ENCODE measurements around the gene PHLPP2. TPM values are rescaled to one million over a fixed set of nuclear protein-coding genes. Genes with fewer than 3 reads are reported as not detected.

PHLPP2 gene
- total RNA-seq, 4 donors from 2014 or later, result 50.5 to 98.4 (median 89.6) TPM

GRCh38 chr16:71737501-71737900, 13.0 kb upstream of the PHLPP2 start:
- no peak overlapping the region for H3K4me3 ChIP-seq
- intact Hi-C loops (cut with DNase I; ENCODE audit: low total_unique reads) (no loop called here), in situ Hi-C loops (cut with MboI; ENCODE audit: low pct_ligation_motif_present in 1 of 4, low pct_unique_long_range_greater_than_20kb in 1 of 4, low sequenced_read_pairs in 3 of 4) (no loop called here)
- no peak overlapping the region for H3K27ac ChIP-seq
- no peaks in the 10 kb centered on the region for H3K27me3 ChIP-seq
- no peak for DNase-seq
- H3K9me3 ChIP-seq, result no peaks in the 10 kb centered on the region
- H3K4me1 ChIP-seq, result no peaks in the 10 kb centered on the region
- no peak for TF ChIP-seq POLR2A (IDR thresholded peaks at IDR 0.05)
- TF ChIP-seq POLR2AphosphoS5 (IDR thresholded peaks at IDR 0.05), result no peak
- no peak for TF ChIP-seq EP300 (IDR thresholded peaks at IDR 0.05; ENCODE audit: low read depth)
- TF ChIP-seq, protein P1, sequence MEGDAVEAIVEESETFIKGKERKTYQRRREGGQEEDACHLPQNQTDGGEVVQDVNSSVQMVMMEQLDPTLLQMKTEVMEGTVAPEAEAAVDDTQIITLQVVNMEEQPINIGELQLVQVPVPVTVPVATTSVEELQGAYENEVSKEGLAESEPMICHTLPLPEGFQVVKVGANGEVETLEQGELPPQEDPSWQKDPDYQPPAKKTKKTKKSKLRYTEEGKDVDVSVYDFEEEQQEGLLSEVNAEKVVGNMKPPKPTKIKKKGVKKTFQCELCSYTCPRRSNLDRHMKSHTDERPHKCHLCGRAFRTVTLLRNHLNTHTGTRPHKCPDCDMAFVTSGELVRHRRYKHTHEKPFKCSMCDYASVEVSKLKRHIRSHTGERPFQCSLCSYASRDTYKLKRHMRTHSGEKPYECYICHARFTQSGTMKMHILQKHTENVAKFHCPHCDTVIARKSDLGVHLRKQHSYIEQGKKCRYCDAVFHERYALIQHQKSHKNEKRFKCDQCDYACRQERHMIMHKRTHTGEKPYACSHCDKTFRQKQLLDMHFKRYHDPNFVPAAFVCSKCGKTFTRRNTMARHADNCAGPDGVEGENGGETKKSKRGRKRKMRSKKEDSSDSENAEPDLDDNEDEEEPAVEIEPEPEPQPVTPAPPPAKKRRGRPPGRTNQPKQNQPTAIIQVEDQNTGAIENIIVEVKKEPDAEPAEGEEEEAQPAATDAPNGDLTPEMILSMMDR (IDR thresholded peaks at IDR 0.05), result no peak
- 91 to 98% methylated on average over 5 to 6 of the region's 6 CpGs for WGBS, 2 donors (ENCODE audit: low coverage in 1 of 2)
- H3K36me3 ChIP-seq, result peaks cover 0 to 72% (median 33%) of the 10 kb centered on the region in 4 donors

DNA sequence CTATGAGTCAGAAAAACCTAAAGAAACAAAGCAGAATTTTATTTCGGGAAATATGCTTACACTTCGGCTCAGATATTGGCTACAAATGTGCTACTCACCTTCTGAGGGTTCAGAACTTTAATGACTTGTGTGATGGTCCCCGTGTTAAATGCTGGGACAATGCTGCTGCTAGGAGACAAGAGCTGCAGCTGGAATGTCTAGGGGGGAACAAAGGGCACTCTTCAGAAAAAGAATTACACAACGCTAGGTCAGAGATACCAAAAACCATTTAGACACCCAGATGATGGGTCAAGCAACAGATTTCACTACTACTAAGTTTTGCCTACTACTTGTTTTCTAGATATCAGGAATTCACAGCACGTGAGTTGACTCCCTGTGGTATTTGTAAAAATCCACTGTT, 10.0 kb upstream of the PHLPP2 start:
- Histone ChIP-seq H3K4me1 (no peaks in the 10 kb centered on the region), H3K9me3 (no peaks in the 10 kb centered on the region), H3K4me3 (no peak overlapping the region), H3K36me3 (peaks cover 0 to 64% (median 30%) of the 10 kb centered on the region in 4 donors), H3K27me3 (no peaks in the 10 kb centered on the region), H3K27ac (no peak overlapping the region)
- intact Hi-C loops (cut with DNase I; ENCODE audit: low total_unique reads) (no loop called here), in situ Hi-C loops (cut with MboI; ENCODE audit: low pct_ligation_motif_present in 1 of 4, low pct_unique_long_range_greater_than_20kb in 1 of 4, low sequenced_read_pairs in 3 of 4) (no loop called here)
- 77 to 85% methylated on average over 3 to 5 of the region's 5 CpGs for WGBS, 2 donors (ENCODE audit: low coverage in 1 of 2)
- DNase-seq, result no peak
- TF ChIP-seq POLR2A (IDR thresholded peaks at IDR 0.05), result no peak
- TF ChIP-seq, protein P1 (IDR thresholded peaks at IDR 0.05), result no peak
- no peak for TF ChIP-seq EP300 (IDR thresholded peaks at IDR 0.05; ENCODE audit: low read depth)
- TF ChIP-seq POLR2AphosphoS5 (IDR thresholded peaks at IDR 0.05), result no peak

DNA sequence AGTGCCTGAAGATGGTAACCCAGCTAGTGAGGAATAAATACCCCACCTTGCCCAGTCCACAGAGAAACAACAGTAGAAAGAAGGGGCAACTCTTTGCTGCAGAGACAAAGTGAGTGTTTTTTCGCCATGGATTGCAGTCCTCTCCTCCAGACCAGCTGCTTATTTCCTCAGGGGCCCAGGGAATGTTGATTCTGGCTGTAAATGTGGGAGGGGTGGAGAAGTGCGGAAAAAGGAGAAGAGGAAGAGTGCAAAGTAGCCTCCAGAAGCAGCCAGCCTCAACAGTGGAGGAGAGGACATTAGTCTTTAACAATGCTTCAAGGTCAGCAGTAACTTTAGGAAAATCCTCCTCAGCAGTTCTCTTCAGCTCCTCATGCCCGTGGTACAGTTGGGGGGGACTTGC, 8.1 kb upstream of the PHLPP2 start:
- H3K4me3 ChIP-seq, result no peak overlapping the region
- no peaks in the 10 kb centered on the region for H3K9me3 ChIP-seq
- in situ Hi-C loops (cut with MboI; ENCODE audit: low pct_ligation_motif_present in 1 of 4, low pct_unique_long_range_greater_than_20kb in 1 of 4, low sequenced_read_pairs in 3 of 4) (no loop called here), intact Hi-C loops (cut with DNase I; ENCODE audit: low total_unique reads) (no loop called here)
- peaks cover 0 to 7% (median 5%) of the 10 kb centered on the region in 4 donors for H3K4me1 ChIP-seq
- no peak for DNase-seq
- H3K27ac ChIP-seq, result no peak overlapping the region
- TF ChIP-seq POLR2A (IDR thresholded peaks at IDR 0.05) (no peak), POLR2AphosphoS5 (IDR thresholded peaks at IDR 0.05) (no peak), EP300 (IDR thresholded peaks at IDR 0.05; ENCODE audit: low read depth) (no peak)
- TF ChIP-seq, protein P1 (IDR thresholded peaks at IDR 0.05), result no peak
- WGBS, 2 donors (ENCODE audit: low coverage in 1 of 2), result 78 to 89% methylated on average over 1 to 3 of the region's 3 CpGs
- H3K36me3 ChIP-seq, result peaks cover 0 to 46% (median 20%) of the 10 kb centered on the region in 4 donors
- H3K27me3 ChIP-seq, result no peaks in the 10 kb centered on the region

- H3K27ac ChIP-seq, result peak overlapping the region; percentile 54 to 98 (median 84)
Observed at GRCh38 chr16:71727551-71728324, 3.2 kb upstream of the PHLPP2 start.

More at GRCh38 chr16:71727551-71728324, 3.2 kb upstream of the PHLPP2 start:
- TF ChIP-seq, protein P1 (IDR thresholded peaks at IDR 0.05), result no peak
- no peak for TF ChIP-seq POLR2AphosphoS5 (IDR thresholded peaks at IDR 0.05)
- TF ChIP-seq EP300 (IDR thresholded peaks at IDR 0.05; ENCODE audit: low read depth), result no peak
- no peak for TF ChIP-seq POLR2A (IDR thresholded peaks at IDR 0.05)
- H3K36me3 ChIP-seq, result peaks cover 0 to 14% (median 6%) of the 10 kb centered on the region in 4 donors
- WGBS, 2 donors (ENCODE audit: low coverage in 1 of 2), result 79 to 84% methylated on average over 8 of the region's 8 CpGs
- intact Hi-C loops (cut with DNase I; ENCODE audit: low total_unique reads), result loop anchor here (10.0 kb wide), 1 partner anchor 167 kb away; the partner anchor contains the start of gene IST1
- no peak for DNase-seq
- no peak overlapping the region for H3K4me3 ChIP-seq
- H3K4me1 ChIP-seq, result peaks cover 20 to 43% (median 31%) of the 10 kb centered on the region in 4 donors
- in situ Hi-C loops (cut with MboI; ENCODE audit: low pct_ligation_motif_present in 1 of 4, low pct_unique_long_range_greater_than_20kb in 1 of 4, low sequenced_read_pairs in 3 of 4), result no loop called here
- no peaks in the 10 kb centered on the region for H3K27me3 ChIP-seq
- no peaks in the 10 kb centered on the region for H3K9me3 ChIP-seq
